ENCODE results near the gene POLD4.

POLD4 gene

DNA sequence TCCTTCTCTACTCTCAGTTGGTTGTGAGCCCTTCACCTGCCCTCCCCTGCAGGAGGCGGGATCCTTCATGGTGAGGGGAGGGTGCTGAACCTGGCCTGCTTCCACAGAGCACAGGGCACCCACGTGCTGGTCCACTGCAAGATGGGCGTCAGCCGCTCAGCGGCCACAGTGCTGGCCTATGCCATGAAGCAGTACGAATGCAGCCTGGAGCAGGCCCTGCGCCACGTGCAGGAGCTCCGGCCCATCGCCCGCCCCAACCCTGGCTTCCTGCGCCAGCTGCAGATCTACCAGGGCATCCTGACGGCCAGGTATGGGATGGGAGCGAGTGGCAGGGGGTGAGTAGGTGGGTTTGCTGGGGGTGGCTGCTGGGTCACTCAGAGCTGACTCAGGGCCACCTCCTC is 43.7 kb downstream of the POLD4 start:
- TF ChIP-seq CTCF (IDR thresholded peaks at IDR 0.05; ENCODE audit: extremely low read depth, missing control alignments) = no peak
- no peak for DNase-seq (ENCODE audit: low spot score)

DNA sequence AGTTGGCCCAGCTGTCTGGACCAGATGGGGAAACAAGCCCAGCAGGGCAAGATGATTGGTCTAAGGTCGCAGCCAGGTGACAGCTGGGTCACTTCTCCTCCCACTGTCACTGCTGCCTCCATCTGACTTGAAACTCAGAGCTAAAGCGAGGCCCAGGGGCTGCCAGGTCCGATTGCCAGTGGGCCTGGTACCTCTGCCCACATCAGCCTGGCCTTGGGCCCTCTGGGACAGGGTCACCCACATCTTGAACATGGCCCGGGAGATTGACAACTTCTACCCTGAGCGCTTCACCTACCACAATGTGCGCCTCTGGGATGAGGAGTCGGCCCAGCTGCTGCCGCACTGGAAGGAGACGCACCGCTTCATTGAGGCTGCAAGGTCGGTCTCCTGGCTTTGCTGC is 44.2 kb downstream of the POLD4 start:
- TF ChIP-seq CTCF (IDR thresholded peaks at IDR 0.05; ENCODE audit: extremely low read depth, missing control alignments) = no peak
- no peak for DNase-seq (ENCODE audit: low spot score)

GRCh38 chr11:67308031-67308866 is 45.1 kb downstream of the POLD4 start:
- no peak for DNase-seq (ENCODE audit: low spot score)
- no peak for TF ChIP-seq CTCF (IDR thresholded peaks at IDR 0.05; ENCODE audit: extremely low read depth, missing control alignments)

- TF ChIP-seq CTCF (IDR thresholded peaks at IDR 0.05; ENCODE audit: extremely low read depth, missing control alignments) = no peak
- DNase-seq (ENCODE audit: low spot score) = no peak
Measured at GRCh38 chr11:67307545-67308001, 45.8 kb downstream of the POLD4 start.

- DNase-seq (ENCODE audit: low spot score) = no peak
- TF ChIP-seq CTCF (IDR thresholded peaks at IDR 0.05; ENCODE audit: extremely low read depth, missing control alignments) = no peak
Measured at GRCh38 chr11:67306769-67307544, 46.4 kb downstream of the POLD4 start.

- DNase-seq (ENCODE audit: low spot score) = no peak
- TF ChIP-seq CTCF (IDR thresholded peaks at IDR 0.05; ENCODE audit: extremely low read depth, missing control alignments) = no peak
Measured at GRCh38 chr11:67304511-67305113, 48.7 kb downstream of the POLD4 start.

Data from GM20000 (cell line).